DMS114 treated with DMSO at 0.1 percent for 48 hours (cell line): Measurements from ENCODE around the gene GATA5.

Experiments
- DNase-seq: peaks from one replicate; lab custom pipeline; 2025; ENCODE audit not compliant: unreplicated experiment; lab: John Stamatoyannopoulos, UW

Gene GATA5

DNA sequence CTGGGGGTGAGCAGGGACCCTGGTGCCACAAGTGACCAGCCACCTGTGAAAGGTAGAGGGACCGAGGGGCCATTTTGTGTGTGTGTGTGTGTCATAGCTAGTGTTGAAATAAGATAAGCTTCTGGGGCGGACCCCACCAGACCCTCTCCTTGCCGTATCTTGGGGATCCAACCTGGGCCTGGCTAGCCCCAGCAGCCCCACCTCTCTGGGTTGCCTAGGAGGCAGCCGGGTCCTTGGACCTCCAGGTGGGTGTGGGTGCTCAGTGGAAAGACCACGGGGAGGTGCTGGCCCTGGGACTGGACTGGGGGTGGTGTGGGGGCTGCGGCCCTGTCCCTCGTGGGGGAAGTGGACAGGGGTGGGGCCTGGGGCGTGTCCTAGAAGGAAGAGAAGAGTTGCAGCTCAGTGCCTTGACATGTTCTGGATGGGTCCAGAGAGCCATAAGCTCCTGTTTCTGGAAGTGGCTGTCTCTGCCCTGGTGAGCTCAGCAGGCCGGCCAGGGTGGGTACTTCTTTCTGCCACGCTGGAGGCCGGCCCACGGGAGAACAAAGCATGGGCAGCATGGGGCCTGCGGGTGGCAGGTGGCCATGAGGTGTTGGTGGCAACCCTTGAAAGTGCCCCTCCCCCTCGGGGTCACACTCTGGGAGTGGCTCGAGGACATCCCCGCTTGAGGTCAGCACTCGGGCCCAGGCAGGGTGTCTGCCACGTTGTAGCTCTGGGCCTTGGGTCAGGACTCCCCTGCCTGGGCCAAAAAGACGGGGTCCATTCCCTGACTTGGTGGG, 56.9 kb downstream of the GATA5 start:
- DNase-seq, result no peak

GRCh38 chr20:62417981-62418708, 57.6 kb downstream of the GATA5 start:
- DNase-seq, result no peak

DNA sequence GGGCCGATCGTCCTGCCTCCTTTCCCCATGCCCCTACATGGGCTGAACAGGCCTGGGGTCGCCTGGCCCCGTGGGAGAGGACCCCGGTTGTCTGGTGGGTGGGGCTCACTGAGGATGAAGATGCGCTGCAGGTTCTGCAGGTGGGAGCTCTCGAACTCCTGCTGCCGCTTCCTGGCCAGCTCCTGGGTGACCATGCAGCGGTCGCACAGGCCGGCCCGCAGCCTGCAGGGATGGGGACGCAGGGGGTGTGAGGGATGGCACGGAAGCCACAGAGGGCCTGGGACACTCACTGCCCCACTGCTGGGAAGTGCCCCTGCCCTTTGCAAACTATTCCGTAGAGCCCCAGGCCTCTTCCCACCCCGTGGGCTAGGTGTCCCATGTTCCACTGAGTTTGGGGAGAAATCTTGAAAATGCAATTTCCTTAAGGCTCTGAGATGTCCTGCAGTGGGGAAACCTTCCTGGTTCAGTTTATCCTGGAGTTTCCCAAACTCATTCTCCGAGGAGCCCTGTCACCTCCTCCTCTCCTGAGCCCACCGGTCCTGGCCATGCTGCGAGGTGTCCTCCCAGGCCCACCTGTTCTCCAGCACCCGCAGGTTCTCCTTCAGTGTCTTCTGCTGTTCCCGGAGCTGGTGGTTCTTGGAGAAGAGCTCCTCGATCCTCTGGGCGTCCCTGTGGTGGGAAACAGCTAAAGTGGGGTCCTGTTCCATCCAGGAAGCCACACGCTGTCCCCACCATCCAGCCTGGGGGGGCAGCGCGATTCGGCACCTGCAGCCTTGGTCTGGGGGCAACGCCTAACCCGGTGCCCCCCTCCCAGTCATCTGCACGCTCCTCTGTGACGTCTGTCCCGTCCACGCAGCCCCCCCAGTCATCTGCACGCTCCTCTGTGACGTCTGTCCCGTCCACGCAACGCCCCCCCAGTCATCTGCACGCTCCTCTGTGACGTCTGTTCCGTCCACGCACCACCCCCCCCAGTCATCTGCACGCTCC, 58.9 kb downstream of the GATA5 start:
- no peak for DNase-seq

DNA sequence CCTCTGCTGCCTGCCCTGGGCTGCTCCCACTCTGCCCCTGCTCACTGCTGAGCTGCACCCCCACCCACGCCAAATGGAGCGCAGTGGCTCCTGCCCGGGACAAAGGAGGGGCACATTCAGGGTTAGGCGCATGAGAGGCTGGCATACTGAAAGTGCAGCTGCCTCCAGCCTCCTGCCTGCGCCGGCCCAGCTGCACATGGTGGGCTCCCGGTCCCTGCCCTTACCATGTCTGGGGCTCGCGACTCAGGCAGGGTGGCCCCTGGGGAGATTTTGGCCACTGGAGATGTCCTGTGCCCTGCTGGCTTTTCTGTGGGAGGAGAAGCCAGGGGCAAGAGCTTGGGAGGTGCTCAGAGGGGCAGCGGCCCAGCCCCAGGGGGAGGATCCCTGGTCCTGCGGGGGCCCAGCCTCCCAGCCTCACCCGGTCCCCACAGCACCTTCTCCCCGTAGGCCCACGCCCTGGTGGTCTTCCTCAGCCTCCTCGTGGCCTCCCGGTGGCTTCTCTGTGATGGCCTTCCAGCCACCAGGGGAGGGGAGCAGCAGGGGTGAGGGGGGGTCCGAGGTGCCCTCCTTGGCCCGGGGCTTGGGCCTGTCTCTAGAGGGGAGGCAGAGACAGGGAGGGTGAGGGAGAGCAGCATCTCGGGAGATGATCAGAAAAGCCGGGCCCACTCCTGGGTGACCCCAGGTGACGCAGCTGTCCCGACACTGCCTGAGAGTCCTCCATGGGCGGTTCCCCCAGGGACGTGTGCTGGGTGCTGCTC, 60.3 kb downstream of the GATA5 start:
- no peak for DNase-seq

DNA sequence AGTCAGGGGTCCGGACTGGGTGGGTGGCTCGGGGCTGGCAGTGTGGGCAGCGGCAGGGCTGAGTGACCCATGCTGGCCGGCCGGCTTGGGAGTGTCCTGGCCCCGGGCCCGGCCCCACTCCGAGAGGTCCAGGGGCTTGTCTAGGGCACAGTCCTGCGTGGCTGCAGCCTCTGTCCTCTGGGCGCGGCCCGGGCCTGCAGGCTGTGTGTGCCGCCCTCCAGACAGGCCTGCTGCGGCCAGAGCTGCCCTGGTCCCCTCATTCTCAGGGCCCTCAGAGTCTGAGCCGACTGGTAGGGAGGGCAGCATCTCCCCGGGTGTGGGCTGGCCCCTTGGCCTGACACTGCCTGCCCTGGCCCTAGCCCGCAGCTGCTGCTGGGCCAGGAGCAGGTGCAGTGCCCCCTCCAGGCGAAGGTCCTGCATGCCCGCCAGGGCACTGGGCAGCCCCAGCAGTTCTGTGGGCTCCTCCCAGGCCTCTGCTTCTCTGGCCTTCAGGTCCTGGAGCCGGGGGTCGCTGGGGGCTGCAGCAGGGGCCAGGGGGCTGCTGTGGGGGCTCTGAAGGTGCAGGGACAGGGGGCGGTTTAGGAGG, 61.8 kb downstream of the GATA5 start:
- no peak for DNase-seq
